GM12875 (cell line): ENCODE measurements around the gene PROC.

Source experiments
- H3K4me3 ChIP-seq: one replicate; pipeline ENCODE4 v1.5.1; 2011; ENCODE audit warnings: low read depth, low read length, control low read depth
- CTCF ChIP-seq: IDR thresholded peaks from 2 replicates; pipeline ENCODE4 v1.5.1; 2011; ENCODE audit warnings: low read depth, mild to moderate bottlenecking, control low read depth, inconsistent platforms, low read length, moderate library complexity, borderline replicate concordance; ENCODE audit not compliant: insufficient read depth

The PROC gene

GRCh38 chr2:127428057-127428814 is 10.0 kb downstream of the PROC start:
- no peak for TF ChIP-seq CTCF
- H3K4me3 ChIP-seq = no peak overlapping the region

- no peak for TF ChIP-seq CTCF
- H3K4me3 ChIP-seq = no peak overlapping the region
Measured at GRCh38 chr2:127428815-127429109, 10.5 kb downstream of the PROC start.

- no peak overlapping the region for H3K4me3 ChIP-seq
- TF ChIP-seq CTCF = no peak
Measured at GRCh38 chr2:127429291-127429690, 11.1 kb downstream of the PROC start.

GRCh38 chr2:127429844-127430425 is 11.7 kb downstream of the PROC start:
- no peak overlapping the region for H3K4me3 ChIP-seq
- TF ChIP-seq CTCF = no peak

- TF ChIP-seq CTCF = no peak
- H3K4me3 ChIP-seq = no peak overlapping the region
Measured at GRCh38 chr2:127431408-127432023, 13.3 kb downstream of the PROC start.

- TF ChIP-seq CTCF = no peak
- no peak overlapping the region for H3K4me3 ChIP-seq
Measured at GRCh38 chr2:127434515-127434914, 16.3 kb downstream of the PROC start.

- TF ChIP-seq CTCF = no peak
- H3K4me3 ChIP-seq = no peak overlapping the region
Measured at GRCh38 chr2:127437056-127437455, 18.8 kb downstream of the PROC start.
